ENCODE measurements around the gene IFNA6. TPM values are rescaled to one million over a fixed set of nuclear protein-coding genes. Genes with fewer than 3 reads are reported as not detected.

IFNA6 gene
- total RNA-seq (2022) (not detected in 2 replicates), Bru-seq, nascent RNA (not detected), BruChase-seq, experiment 1, labeled RNA remaining after a 6-hour chase (not detected), BruChase-seq, experiment 2, labeled RNA remaining after a 2-hour chase (not detected)
- long read RNA-seq = 0 reads

DNA sequence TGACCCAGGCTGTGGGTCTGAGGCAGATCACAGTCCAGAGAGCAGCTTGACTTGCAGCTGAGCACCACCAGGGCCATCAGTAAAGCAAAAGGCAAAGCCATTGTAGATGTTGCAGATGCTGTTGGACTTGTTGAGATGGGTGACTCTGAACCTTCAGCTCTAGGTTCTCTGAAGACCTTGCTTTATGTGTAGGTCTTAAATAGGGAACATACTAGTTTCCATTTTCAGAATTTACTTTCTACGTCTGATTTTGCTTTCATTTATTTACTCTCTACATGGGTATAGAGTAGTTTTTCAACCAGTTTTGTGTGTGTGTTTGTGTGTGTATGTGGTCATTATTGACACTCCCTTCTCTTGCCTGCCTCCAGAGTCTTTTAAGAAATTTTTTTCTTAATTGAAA lies at the start of gene IFNA6:
IFNA6 (minus strand) TSS at position 101 of the 400 bp plus-strand sequence; CDS start at position 101, 0 bp downstream.
- no TSS peak for BruUV-seq (replicated peaks)
- CTCF ChIA-PET = no interaction called here
- Mint-ChIP-seq H3K4me3 (ENCODE audit: low read depth, unreplicated experiment) (no peak within 1 kb of the TSS), H3K4me1 (ENCODE audit: low read depth, unreplicated experiment) (peaks cover 9% of the 10 kb centered on the region), H3K36me3 (ENCODE audit: insufficient read depth, unreplicated experiment) (no peaks in the 10 kb centered on the region), H3K27me3 (ENCODE audit: unreplicated experiment) (no peaks in the 10 kb centered on the region), H3K27ac (ENCODE audit: unreplicated experiment) (no peak within 1 kb of the TSS), H3K9me3 (ENCODE audit: low read depth, unreplicated experiment) (peaks cover 3% of the 10 kb centered on the region)
- DNase-seq = no peak
- intact Hi-C loops (cut with micrococcal nuclease; ENCODE audit: unreplicated experiment) = no loop called here
- TF ChIP-seq, protein P1, sequence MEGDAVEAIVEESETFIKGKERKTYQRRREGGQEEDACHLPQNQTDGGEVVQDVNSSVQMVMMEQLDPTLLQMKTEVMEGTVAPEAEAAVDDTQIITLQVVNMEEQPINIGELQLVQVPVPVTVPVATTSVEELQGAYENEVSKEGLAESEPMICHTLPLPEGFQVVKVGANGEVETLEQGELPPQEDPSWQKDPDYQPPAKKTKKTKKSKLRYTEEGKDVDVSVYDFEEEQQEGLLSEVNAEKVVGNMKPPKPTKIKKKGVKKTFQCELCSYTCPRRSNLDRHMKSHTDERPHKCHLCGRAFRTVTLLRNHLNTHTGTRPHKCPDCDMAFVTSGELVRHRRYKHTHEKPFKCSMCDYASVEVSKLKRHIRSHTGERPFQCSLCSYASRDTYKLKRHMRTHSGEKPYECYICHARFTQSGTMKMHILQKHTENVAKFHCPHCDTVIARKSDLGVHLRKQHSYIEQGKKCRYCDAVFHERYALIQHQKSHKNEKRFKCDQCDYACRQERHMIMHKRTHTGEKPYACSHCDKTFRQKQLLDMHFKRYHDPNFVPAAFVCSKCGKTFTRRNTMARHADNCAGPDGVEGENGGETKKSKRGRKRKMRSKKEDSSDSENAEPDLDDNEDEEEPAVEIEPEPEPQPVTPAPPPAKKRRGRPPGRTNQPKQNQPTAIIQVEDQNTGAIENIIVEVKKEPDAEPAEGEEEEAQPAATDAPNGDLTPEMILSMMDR (IDR thresholded peaks at IDR 0.05; ENCODE audit: unreplicated experiment) = no peak

DNA sequence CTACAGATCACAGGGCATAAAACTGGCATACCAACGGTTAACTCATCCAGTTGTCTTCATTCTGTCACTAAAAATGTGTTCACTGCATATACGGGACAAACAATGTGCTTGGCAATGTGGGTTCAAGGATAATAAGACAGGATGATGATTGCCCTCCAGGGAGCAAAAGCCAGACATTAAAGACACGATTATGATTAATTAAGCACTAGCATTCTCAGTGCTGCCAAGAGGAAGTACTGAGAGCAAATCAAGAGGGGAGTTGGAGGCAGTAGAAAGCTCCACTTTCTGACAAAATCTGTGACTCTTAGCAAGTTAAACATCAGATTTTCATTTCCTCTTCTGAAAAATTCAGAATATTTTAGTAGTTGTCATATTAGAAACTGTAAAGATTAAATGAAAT lies 49.3 kb upstream of the IFNA6 start:
- Mint-ChIP-seq H3K36me3 (ENCODE audit: insufficient read depth, unreplicated experiment) (peaks cover 10% of the 10 kb centered on the region), H3K4me1 (ENCODE audit: low read depth, unreplicated experiment) (peaks cover 13% of the 10 kb centered on the region), H3K4me3 (ENCODE audit: low read depth, unreplicated experiment) (no peak overlapping the region), H3K9me3 (ENCODE audit: low read depth, unreplicated experiment) (no peaks in the 10 kb centered on the region), H3K27me3 (ENCODE audit: unreplicated experiment) (no peaks in the 10 kb centered on the region), H3K27ac (ENCODE audit: unreplicated experiment) (no peak overlapping the region)
- intact Hi-C loops (cut with micrococcal nuclease; ENCODE audit: unreplicated experiment) = loop anchor here (10.0 kb wide), 1 partner anchor 45 kb away; the partner anchor contains the start of gene IFNA1
- BruUV-seq (replicated peaks) = no TSS peak
- no peak for DNase-seq
- TF ChIP-seq, protein P1 (IDR thresholded peaks at IDR 0.05; ENCODE audit: unreplicated experiment) = no peak
- CTCF ChIA-PET = no interaction called here

DNA sequence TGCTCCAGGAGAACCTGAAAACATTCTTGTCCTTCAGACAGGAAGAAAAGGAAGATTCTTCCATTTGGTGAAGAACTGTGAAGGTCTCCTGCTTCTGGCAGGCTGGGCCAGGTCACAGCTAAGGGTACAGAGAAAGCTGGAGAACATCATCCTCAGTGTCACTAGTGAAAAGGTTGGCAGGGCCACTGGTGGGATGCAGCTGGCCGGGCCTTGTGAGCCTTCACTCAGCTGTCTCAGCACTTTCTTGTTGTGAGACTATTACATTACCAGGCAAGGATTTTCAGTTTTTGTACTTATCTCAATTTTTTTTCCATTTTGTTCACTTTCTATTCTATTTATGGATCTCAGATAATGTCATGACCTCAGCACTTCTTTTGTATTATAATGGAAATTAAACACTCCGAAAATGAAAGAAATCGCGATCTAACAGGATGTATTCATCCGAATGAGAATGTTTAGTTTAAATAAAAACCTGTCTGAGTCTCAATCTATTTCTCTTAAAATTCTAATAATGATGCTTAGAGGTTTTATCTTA lies 48.3 kb upstream of the IFNA6 start:
- no peak for DNase-seq
- H3K4me1 Mint-ChIP-seq (ENCODE audit: low read depth, unreplicated experiment) = peaks cover 13% of the 10 kb centered on the region
- BruUV-seq (replicated peaks) = no TSS peak
- CTCF ChIA-PET = interaction anchor here (1.7 kb wide), 1 partner anchor 35 kb away, joined by 4 read pairs; no protein-coding TSS in a partner anchor
- no peak overlapping the region for H3K27ac Mint-ChIP-seq (ENCODE audit: unreplicated experiment)
- peaks cover 10% of the 10 kb centered on the region for H3K36me3 Mint-ChIP-seq (ENCODE audit: insufficient read depth, unreplicated experiment)
- intact Hi-C loops (cut with micrococcal nuclease; ENCODE audit: unreplicated experiment) = loop anchor here (10.0 kb wide), 1 partner anchor 46 kb away; the partner anchor contains the start of gene IFNA1
- TF ChIP-seq, protein P1 (IDR thresholded peaks at IDR 0.05; ENCODE audit: unreplicated experiment) = no peak
- H3K9me3 Mint-ChIP-seq (ENCODE audit: low read depth, unreplicated experiment) = no peaks in the 10 kb centered on the region
- H3K27me3 Mint-ChIP-seq (ENCODE audit: unreplicated experiment) = no peaks in the 10 kb centered on the region
- H3K4me3 Mint-ChIP-seq (ENCODE audit: low read depth, unreplicated experiment) = no peak overlapping the region

DNA sequence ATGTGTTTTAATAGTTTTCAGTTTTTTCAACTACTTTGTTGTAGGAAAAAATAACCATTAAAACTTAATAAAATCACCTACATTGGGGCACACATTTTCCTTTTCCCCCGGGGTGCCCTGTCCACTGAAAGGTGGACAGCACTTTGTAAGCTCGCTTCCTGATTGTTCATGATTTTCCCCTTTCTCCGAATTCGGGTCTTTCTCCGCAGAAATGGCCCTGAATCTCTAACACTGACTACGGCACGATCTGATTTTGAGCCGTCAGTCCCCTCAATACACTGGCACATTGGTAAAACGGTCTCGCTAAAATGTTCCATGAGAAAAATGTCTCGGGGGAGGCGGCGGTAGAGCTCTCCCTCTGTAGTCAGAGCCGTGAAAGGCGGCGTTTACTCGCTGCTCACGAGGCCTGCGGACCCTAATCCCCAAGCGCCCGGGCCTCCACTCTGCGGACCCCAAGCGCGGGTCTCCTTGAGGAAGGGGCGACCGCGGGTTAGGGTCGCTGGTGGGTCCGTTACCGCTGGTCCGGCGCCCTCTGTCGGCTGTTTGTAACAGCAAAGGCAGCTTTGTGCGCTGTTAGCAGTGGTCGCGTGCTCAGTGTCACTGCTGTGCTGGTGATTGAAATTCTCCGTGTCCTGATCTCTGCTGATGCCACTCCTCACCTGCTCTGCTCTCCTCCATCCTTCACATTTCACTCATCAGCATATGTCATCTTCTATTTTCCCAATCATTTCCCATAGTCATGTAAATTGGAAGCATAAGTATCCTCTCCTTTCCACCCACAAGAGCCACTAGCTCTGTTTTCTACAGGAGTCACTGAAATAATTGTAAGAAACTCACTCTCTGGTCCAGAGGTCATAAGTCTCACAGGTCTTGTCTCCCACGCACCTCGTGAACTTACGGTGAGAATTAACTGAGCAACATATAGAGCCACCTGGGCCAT lies 45.4 kb upstream of the IFNA6 start:
- CTCF ChIA-PET = interaction anchor here (0.6 to 1.9 kb wide), 14 partner anchors 10 to 653 kb away, joined by 3 to 16 read pairs (median 4); partner anchors contain the start of gene IFNA8
- TF ChIP-seq, protein P1 (IDR thresholded peaks at IDR 0.05; ENCODE audit: unreplicated experiment) = peak; percentile 86
- Mint-ChIP-seq H3K4me1 (ENCODE audit: low read depth, unreplicated experiment) (peaks cover 13% of the 10 kb centered on the region), H3K27ac (ENCODE audit: unreplicated experiment) (no peak overlapping the region), H3K9me3 (ENCODE audit: low read depth, unreplicated experiment) (no peaks in the 10 kb centered on the region), H3K36me3 (ENCODE audit: insufficient read depth, unreplicated experiment) (peaks cover 10% of the 10 kb centered on the region), H3K27me3 (ENCODE audit: unreplicated experiment) (no peaks in the 10 kb centered on the region), H3K4me3 (ENCODE audit: low read depth, unreplicated experiment) (peak overlapping the region; percentile 85)
- DNase-seq = peak; percentile 46
- intact Hi-C loops (cut with micrococcal nuclease; ENCODE audit: unreplicated experiment) = loop anchor here (2.0 to 10.0 kb wide), 3 partner anchors 49 to 143 kb away; partner anchors contain the start of gene IFNA1
- no TSS peak for BruUV-seq (replicated peaks)
